GM12874 (cell line): ENCODE results near the gene OTOGL.

Experiments
- CTCF ChIP-seq: IDR thresholded peaks from 2 replicates; pipeline ENCODE4 v1.5.1; 2011; ENCODE audit warnings: low read depth, mild to moderate bottlenecking, control low read depth, low read length, moderate library complexity; ENCODE audit not compliant: insufficient read depth

OTOGL gene

DNA sequence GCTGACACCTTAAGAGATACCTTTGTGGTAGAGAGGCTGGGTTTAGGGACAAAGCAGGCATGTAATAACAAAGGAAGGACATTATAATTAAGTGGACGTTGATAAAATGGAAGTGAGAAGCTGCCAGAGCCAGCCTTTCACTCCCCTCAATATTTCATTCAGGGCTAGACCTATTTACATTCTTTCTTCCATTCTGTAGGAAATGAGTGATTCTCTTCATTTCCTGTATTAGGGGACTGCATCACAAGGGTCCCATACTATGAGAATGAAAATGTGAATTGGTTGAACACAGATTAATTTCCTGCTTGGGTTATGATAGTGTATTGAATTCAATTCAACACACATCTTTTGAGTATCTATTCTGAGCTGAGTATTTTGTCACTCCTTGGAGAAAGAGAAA, 143.0 kb downstream of the OTOGL start:
- no peak for TF ChIP-seq CTCF

- TF ChIP-seq CTCF = no peak
Observed at GRCh38 chr12:80257920-80258319, 158.6 kb downstream of the OTOGL start.

- no peak for TF ChIP-seq CTCF
Observed at GRCh38 chr12:80260269-80260668, 160.9 kb downstream of the OTOGL start.

GRCh38 chr12:80261403-80261802, 162.1 kb downstream of the OTOGL start:
- no peak for TF ChIP-seq CTCF

DNA sequence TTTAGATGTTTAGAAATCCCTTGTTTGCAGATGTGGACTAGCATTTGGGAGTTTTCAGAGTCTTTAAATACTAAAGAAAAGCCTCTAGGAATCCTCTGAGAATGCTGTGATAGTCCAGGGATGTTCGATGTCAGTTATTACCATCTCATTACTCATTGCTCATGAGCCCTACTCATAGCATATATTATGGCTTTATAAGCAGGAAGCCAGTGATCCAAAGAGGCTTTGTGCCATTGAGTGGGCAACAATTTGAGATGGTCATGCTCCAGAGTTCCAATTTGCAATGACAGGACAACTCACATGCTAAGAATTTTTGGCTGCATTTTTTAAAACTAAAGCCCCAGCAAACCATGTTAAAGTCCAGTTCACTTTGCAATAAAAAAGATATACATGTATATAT, 163.0 kb downstream of the OTOGL start:
- TF ChIP-seq CTCF = no peak

- no peak for TF ChIP-seq CTCF
Observed at GRCh38 chr12:80262771-80263170, 163.4 kb downstream of the OTOGL start.

- no peak for TF ChIP-seq CTCF
Observed at GRCh38 chr12:80264386-80264785, 165.0 kb downstream of the OTOGL start.

DNA sequence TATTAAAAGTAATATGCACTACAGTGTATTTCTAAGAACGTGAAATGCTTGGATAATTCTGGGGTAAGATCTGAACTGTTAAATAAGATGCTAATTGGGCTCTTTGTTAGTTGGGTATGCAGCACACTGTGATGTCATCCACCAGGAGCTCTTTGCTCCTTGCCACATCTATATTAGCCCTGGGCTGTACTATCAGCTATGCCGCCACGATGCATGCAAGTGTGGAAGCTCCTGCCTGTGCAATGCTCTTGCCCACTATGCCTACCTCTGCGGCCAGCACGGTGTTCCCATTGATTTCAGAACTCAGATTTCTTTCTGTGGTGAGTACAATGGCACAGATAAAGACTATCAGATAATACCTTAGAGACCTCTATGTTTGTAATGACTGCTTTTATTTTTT, 165.6 kb downstream of the OTOGL start:
- no peak for TF ChIP-seq CTCF
